PC-9 (cell line): ENCODE measurements around the gene NFX1. TPM values are rescaled to one million over a fixed set of nuclear protein-coding genes. Genes with fewer than 3 reads are reported as not detected.
"Not testable (repeated sequence)": the region's sequence is repeated elsewhere in the genome, so short reads cannot be mapped to it uniquely, and the experiment has no call there.

Source experiments
- BruUV-seq: library from RNA; stranded (reverse); fragments of 400-500 nt; replicated peaks from 2 replicates; lab custom pipeline; 2021; lab: Mats Ljungman, UMichigan
- CTCF ChIA-PET: fragments of 300-600 bp; sonication (Branson Sonifier 250); formaldehyde crosslinking; loops from one replicate; lab custom pipeline; 2022; ENCODE audit warnings: antibody characterized with exemption; lab: Charles Lee
- POLR2A ChIA-PET: fragments of 300-600 bp; sonication (Branson Sonifier 250); formaldehyde crosslinking; loops from one replicate; lab custom pipeline; 2022; ENCODE audit warnings: antibody characterized with exemption; ENCODE audit not compliant: unreplicated experiment; lab: Charles Lee
- DNase-seq, 2 experiments: peaks; one replicate each; pipeline versions ENCODE4 v3.0.0 to v3.0.0-alpha.2; 2015 to 2022; ENCODE audit warnings: mixed read lengths in 1 of 2
- H2AFZ ChIP-seq: fragments of 200-600 bp; sonication (generic); 2 replicates; pipeline ENCODE4 v1.8.1; 2017; ENCODE audit warnings: antibody characterized with exemption
- H3F3A ChIP-seq: fragments of 200-600 bp; sonication (generic); 2 replicates; pipeline ENCODE4 v1.8.1; 2017; ENCODE audit warnings: antibody characterized with exemption, mild to moderate bottlenecking, low read depth; ENCODE audit not compliant: insufficient read depth
- H3K27ac ChIP-seq: fragments of 200-600 bp; sonication (generic); 2 replicates; pipeline ENCODE4 v1.6.1; 2016; ENCODE audit warnings: mixed run types
- H3K27me3 ChIP-seq: fragments of 200-600 bp; sonication (generic); 2 replicates; pipeline ENCODE4 v1.6.1; 2016; ENCODE audit warnings: low read depth, mixed run types; ENCODE audit not compliant: insufficient read depth
- H3K36me3 ChIP-seq: fragments of 200-600 bp; sonication (generic); 2 replicates; pipeline ENCODE4 v1.6.1; 2016; ENCODE audit warnings: low read depth, mixed run types
- H3K4me1 ChIP-seq: fragments of 200-600 bp; sonication (generic); replicated peaks from 2 replicates; pipeline ENCODE4 v1.6.1; 2016; ENCODE audit warnings: mixed run types; ENCODE audit not compliant: insufficient read depth
- H3K4me2 ChIP-seq: fragments of 200-600 bp; sonication (generic); 2 replicates; pipeline ENCODE4 v1.6.1; 2017; ENCODE audit warnings: mixed run types
- H3K4me3 ChIP-seq: fragments of 200-600 bp; sonication (generic); 2 replicates; pipeline ENCODE4 v1.6.1; 2016; ENCODE audit warnings: mixed run types
- H3K79me2 ChIP-seq: fragments of 200-600 bp; sonication (generic); 2 replicates; pipeline ENCODE4 v1.6.1; 2017; ENCODE audit warnings: low read depth, mixed run types
- H3K9me2 ChIP-seq: fragments of 200-600 bp; sonication (generic); 2 replicates; pipeline ENCODE4 v1.8.1; 2017; ENCODE audit warnings: mild to moderate bottlenecking; ENCODE audit not compliant: insufficient read depth
- H3K9me3 ChIP-seq: fragments of 200-600 bp; sonication (generic); 2 replicates; pipeline ENCODE4 v1.8.1; 2016; ENCODE audit warnings: low read depth; ENCODE audit not compliant: insufficient read depth
- H4K20me1 ChIP-seq: fragments of 200-600 bp; sonication (generic); 2 replicates; pipeline ENCODE4 v1.8.1; 2017; ENCODE audit not compliant: insufficient read depth
- EZH2 ChIP-seq: fragments of 200-600 bp; sonication (generic); IDR thresholded peaks from 2 replicates; pipeline ENCODE4 v1.8.0; 2017; ENCODE audit warnings: antibody characterized with exemption, low read depth
- intact Hi-C: fragments of 100-400 bp; cut with micrococcal nuclease; formaldehyde crosslinking; loops from one replicate; pipeline ENCODE4 v1.10.0; 2022; ENCODE audit not compliant: unreplicated experiment
- total RNA-seq: library from RNA; stranded (reverse); gene quantifications from 2 replicates; pipeline ENCODE4 v1.2.3, GENCODE V29; 2021
- TF ChIP-seq, protein P1 (sequence below): fragments of 200-600 bp; sonication (generic); conservative IDR thresholded peaks from 2 replicates; pipeline ENCODE4 v1.6.1; 2017; ENCODE audit warnings: mixed run types, antibody characterized with exemption, mild to moderate bottlenecking, moderate library complexity

Gene NFX1
- total RNA-seq, 1 experiment from 2014 or later: 14.9 TPM

DNA sequence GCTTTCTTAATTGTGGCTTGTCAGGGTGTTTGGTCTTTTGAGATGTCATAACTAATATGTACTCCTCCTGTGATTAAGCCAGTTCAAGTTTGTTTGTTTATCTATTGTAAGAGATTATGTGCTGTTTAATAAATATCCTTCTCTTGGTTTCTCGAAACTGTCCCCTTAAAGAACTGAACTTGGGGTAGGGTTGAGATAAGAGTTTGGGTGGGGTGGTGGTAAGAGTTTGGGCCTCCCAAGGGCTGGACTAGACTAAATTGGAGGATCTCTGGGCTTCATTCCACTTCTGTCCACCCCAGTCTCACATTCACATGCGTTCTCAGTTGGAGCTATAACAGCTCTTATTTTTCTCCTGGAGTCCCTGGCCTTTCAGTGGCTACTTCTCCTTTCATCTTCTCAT lies 73.8 kb downstream of the NFX1 start:
- H3K9me3 ChIP-seq: no peaks in the 10 kb centered on the region
- H4K20me1 ChIP-seq: no peaks in the 10 kb centered on the region
- no peak overlapping the region for H3K4me2 ChIP-seq
- no peaks in the 10 kb centered on the region for H3K27me3 ChIP-seq
- intact Hi-C loops: no loop called here
- ChIA-PET CTCF (no interaction called here), POLR2A (no interaction called here)
- H3K36me3 ChIP-seq: no peaks in the 10 kb centered on the region
- H3K9me2 ChIP-seq: no peaks in the 10 kb centered on the region
- no peaks in the 10 kb centered on the region for H3K79me2 ChIP-seq
- H3K4me3 ChIP-seq: no peak overlapping the region
- no peaks in the 10 kb centered on the region for H3K4me1 ChIP-seq
- TF ChIP-seq, protein P1, sequence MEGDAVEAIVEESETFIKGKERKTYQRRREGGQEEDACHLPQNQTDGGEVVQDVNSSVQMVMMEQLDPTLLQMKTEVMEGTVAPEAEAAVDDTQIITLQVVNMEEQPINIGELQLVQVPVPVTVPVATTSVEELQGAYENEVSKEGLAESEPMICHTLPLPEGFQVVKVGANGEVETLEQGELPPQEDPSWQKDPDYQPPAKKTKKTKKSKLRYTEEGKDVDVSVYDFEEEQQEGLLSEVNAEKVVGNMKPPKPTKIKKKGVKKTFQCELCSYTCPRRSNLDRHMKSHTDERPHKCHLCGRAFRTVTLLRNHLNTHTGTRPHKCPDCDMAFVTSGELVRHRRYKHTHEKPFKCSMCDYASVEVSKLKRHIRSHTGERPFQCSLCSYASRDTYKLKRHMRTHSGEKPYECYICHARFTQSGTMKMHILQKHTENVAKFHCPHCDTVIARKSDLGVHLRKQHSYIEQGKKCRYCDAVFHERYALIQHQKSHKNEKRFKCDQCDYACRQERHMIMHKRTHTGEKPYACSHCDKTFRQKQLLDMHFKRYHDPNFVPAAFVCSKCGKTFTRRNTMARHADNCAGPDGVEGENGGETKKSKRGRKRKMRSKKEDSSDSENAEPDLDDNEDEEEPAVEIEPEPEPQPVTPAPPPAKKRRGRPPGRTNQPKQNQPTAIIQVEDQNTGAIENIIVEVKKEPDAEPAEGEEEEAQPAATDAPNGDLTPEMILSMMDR: no peak
- TF ChIP-seq EZH2: no peak
- H3F3A ChIP-seq: no peaks in the 10 kb centered on the region
- DNase-seq: no peak
- no peak overlapping the region for H3K27ac ChIP-seq
- H2AFZ ChIP-seq: no peak overlapping the region
- no TSS peak for BruUV-seq

DNA sequence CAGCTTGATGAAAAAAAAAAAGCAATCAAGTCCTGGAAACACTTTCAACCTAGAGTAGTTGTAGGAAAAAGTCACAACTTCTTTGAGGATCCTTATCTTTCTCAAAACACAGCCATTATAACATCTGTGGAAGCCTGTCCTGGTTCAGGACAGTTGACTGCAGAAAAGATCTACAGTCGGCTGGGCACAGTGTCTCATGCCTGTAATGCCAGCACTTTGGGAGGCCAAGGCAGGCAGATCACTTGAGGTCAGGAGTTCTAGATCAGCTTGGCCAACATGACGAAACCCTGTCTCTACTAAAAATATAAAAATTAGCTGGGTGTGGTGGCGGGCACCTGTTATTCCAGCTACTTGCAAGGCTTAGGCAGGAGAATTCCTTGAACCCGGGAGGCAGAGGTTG lies 74.5 kb downstream of the NFX1 start:
- H3K27ac ChIP-seq, intact Hi-C loops, H4K20me1 ChIP-seq, H3K4me3 ChIP-seq, H3K79me2 ChIP-seq, H2AFZ ChIP-seq, H3K9me2 ChIP-seq, H3F3A ChIP-seq, CTCF ChIA-PET, DNase-seq, H3K9me3 ChIP-seq, H3K4me2 ChIP-seq, BruUV-seq, H3K4me1 ChIP-seq, H3K27me3 ChIP-seq, H3K36me3 ChIP-seq: not testable (repeated sequence)
- POLR2A ChIA-PET: interaction anchor here (0.6 kb wide), 1 partner anchor 110 kb away, joined by 4 read pairs; no protein-coding TSS in a partner anchor

DNA sequence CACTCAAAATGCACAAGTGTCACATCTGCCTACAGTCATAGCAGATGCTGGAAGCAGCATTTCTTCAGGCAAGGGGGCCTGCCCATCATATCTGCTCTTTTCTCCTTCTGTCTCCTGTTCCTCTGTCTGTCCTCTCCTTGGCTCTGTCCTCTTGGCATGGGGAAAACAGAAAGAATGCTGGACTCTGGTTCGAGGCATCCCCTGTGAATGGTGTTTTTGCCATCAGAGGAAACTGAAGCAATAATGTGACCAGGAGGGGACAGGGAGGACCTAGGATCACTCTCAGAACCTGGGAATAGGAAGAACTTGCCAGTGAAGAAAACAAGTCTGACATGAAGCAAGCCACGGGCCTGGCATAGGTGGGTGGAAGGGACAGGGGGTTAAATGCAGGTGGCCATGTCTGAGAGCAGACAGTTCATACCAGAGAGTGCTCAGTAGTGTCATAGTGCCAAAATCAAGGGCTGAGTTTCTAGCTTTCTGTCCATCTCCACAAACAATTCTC lies 76.7 kb downstream of the NFX1 start:
- Histone ChIP-seq H3K79me2 (no peaks in the 10 kb centered on the region), H4K20me1 (no peaks in the 10 kb centered on the region), H3F3A (no peaks in the 10 kb centered on the region), H3K4me2 (no peak overlapping the region), H3K4me1 (no peaks in the 10 kb centered on the region), H3K27ac (no peak overlapping the region), H3K9me2 (no peaks in the 10 kb centered on the region), H3K9me3 (no peaks in the 10 kb centered on the region), H3K36me3 (no peaks in the 10 kb centered on the region), H3K27me3 (no peaks in the 10 kb centered on the region), H3K4me3 (no peak overlapping the region), H2AFZ (no peak overlapping the region)
- no peak for DNase-seq
- ChIA-PET POLR2A (no interaction called here), CTCF (no interaction called here)
- intact Hi-C loops: no loop called here
- TF ChIP-seq, protein P1: no peak
- no peak for TF ChIP-seq EZH2
- no TSS peak for BruUV-seq

DNA sequence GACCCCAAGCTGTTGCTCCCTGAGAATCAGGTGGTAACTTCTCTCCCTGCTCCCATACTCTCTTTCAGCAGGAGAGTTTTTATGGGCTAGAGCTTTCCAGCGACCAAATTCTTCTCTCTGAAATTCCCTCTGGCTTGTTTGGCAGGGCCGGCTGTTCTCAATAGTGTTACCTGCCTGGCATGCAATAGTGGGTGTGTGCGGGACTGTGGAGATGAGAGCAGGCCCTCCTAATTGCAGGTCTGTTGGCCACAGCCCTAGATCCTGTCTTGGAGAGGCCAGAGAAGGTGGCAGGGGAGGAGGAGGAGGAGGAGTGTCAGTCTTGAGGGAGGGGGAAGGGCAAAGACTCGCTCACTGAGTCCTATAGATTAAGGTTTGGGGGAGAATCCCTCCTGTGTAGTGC lies 82.6 kb downstream of the NFX1 start:
- no peaks in the 10 kb centered on the region for H3F3A ChIP-seq
- H3K27me3 ChIP-seq: no peaks in the 10 kb centered on the region
- ChIA-PET CTCF (interaction anchor here (0.6 kb wide), 1 partner anchor 79 kb away, joined by 3 read pairs; no protein-coding TSS in a partner anchor), POLR2A (no interaction called here)
- no TSS peak for BruUV-seq
- no peak overlapping the region for H3K4me3 ChIP-seq
- TF ChIP-seq, protein P1: no peak
- no peak for TF ChIP-seq EZH2
- no peak overlapping the region for H3K27ac ChIP-seq
- H2AFZ ChIP-seq: no peak overlapping the region
- no peak for DNase-seq
- no peaks in the 10 kb centered on the region for H3K9me3 ChIP-seq
- no peak overlapping the region for H3K4me2 ChIP-seq
- H3K36me3 ChIP-seq: no peaks in the 10 kb centered on the region
- H3K9me2 ChIP-seq: no peaks in the 10 kb centered on the region
- no peaks in the 10 kb centered on the region for H3K79me2 ChIP-seq
- peaks cover 6% of the 10 kb centered on the region; the same call in 1 of the 2 replicates for H3K4me1 ChIP-seq
- H4K20me1 ChIP-seq: no peaks in the 10 kb centered on the region
- intact Hi-C loops: loop anchor here (10.0 kb wide), 1 partner anchor 78 kb away; the partner anchor contains the start of gene NFX1
